Thymus (tissue), 14 donors: ENCODE results near the gene SAMD3. TPM values are rescaled to one million over a fixed set of nuclear protein-coding genes. Genes with fewer than 3 reads are reported as not detected.
"Not testable (repeated sequence)": the region's sequence is repeated elsewhere in the genome, so short reads cannot be mapped to it uniquely, and the experiment has no call there.

Source experiments
- DNase-seq, 9 donors: peaks; one replicate each; pipeline ENCODE4 v3.0.0-alpha.2; 2013; ENCODE audit warnings: low spot score in 9 of 9, low read depth in 6 of 9, missing footprints in 1 of 9
- H3K27ac ChIP-seq, 2 donors: one replicate each; pipeline ENCODE4 v1.5.1; 2013; ENCODE audit warnings: control low read depth in 1 of 2, low read depth in 1 of 2, low read length in 1 of 2, mild to moderate bottlenecking in 1 of 2, moderate library complexity in 1 of 2
- H3K27me3 ChIP-seq, 2 donors: one replicate each; pipeline ENCODE4 v1.5.1; 2013; ENCODE audit warnings: low read length in 1 of 2; ENCODE audit not compliant: control insufficient read depth in 2 of 2, insufficient read depth in 1 of 2
- H3K36me3 ChIP-seq, 2 donors: one replicate each; pipeline ENCODE4 v1.5.1; 2013; ENCODE audit warnings: low read length in 1 of 2, mild to moderate bottlenecking in 1 of 2, moderate library complexity in 1 of 2; ENCODE audit not compliant: control insufficient read depth in 2 of 2, insufficient read depth in 2 of 2
- H3K4me1 ChIP-seq, 2 donors: one replicate each; pipeline ENCODE4 v1.5.1; 2013; ENCODE audit warnings: low read length in 2 of 2; ENCODE audit not compliant: control insufficient read depth in 2 of 2, insufficient read depth in 2 of 2
- H3K4me3 ChIP-seq, 2 donors: one replicate each; pipeline ENCODE4 v1.5.1; 2013; ENCODE audit warnings: low read length in 2 of 2, control low read depth in 1 of 2, mild to moderate bottlenecking in 1 of 2
- H3K9me3 ChIP-seq, 2 donors: one replicate each; pipeline ENCODE4 v1.5.1; 2013; ENCODE audit warnings: low read length in 1 of 2, mild to moderate bottlenecking in 1 of 2; ENCODE audit not compliant: control insufficient read depth in 2 of 2, insufficient read depth in 1 of 2
- WGBS: extraction: QIAGEN DNeasy Blood & Tissue Kit; methylation state at CpG from one replicate; pipeline ENCODE4 v1.1.7; 2013; 5-methylcytosine and 5-hydroxymethylcytosine counted together
- long read RNA-seq, 10 donors: transcript quantifications; one replicate each; lab custom pipeline, GENCODE V29; 2026
- polyA plus RNA-seq: library from polyadenylated mRNA; stranded (reverse); fragments of 200-250 nt; gene quantifications from one replicate; pipeline ENCODE4 v1.2.3, GENCODE V29; 2013
- total RNA-seq: library from RNA; stranded (reverse); fragments of 120-200 nt; gene quantifications from one replicate; pipeline ENCODE4 v1.2.4, GENCODE V29; 2013
- donor health status: healthy.

Gene SAMD3, protein sequence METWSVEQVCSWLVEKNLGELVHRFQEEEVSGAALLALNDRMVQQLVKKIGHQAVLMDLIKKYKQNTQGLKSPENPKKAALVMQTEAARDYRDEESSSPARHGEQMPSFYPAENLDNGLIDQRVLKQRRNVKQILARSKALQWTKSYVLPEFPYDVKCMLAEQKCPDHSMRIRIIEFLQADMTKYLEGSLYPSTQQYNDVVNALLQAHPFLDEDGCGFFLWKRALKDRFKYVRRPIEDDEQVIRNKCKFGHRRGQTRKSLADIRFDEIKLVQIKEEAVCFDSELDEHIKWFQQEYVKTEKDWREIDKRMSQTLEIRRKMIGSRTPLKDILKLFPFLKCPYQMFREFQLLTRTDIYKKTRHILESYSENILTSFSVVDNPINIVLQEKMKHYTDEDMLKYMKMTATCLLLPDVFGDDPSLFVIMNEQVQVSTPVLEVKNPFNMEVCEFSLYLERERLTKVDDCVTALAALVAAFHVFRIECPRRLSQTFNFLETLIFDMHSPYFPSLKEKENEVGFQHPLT
- total RNA-seq (23.9 TPM), polyA plus RNA-seq (9.6 TPM)
- long read RNA-seq, donor 1: 0 reads
- long read RNA-seq, donor 2: 0 reads
- long read RNA-seq, donor 3: 0 reads
- long read RNA-seq, donor 4: 0 reads
- long read RNA-seq, donor 5: 0 reads
- long read RNA-seq, donor 6: 0 reads
- long read RNA-seq, donor 7: 0 reads
- long read RNA-seq, donor 8: 0 reads
- long read RNA-seq, donor 9: 0 reads
- long read RNA-seq, donor 10: 0 reads

DNA sequence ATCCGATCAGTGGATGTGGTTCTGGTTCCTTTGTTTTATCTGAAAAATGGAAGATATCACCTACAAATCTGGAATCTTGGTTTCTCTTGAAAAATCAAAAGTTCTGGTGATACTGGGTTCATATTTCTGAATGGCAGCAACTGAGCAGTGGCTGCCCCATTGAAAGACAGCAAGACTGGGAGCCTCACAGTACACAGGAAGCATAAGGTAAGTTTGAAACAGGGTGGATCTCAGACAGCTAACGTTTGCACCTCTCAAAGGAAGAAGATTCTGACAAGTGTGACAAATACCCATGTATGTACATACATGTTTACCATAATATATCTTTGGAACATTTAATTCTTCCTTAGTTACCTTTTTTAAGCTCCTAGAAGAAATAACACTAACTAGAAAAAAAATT, at the start of gene SAMD3:
TSS of gene SAMD3 (minus strand) at position 177 of the 400 bp plus-strand sequence. CDS start 7,678 bp downstream, outside the sequence.
- WGBS: 77% methylated on average over 2 of the region's 2 CpGs
- H3K27me3 ChIP-seq: no peaks in the 10 kb centered on the region
- H3K4me1 ChIP-seq: no peaks in the 10 kb centered on the region
- H3K9me3 ChIP-seq: no peaks in the 10 kb centered on the region
- no peak within 1 kb of the TSS for H3K27ac ChIP-seq
- H3K4me3 ChIP-seq: no peak within 1 kb of the TSS
- H3K36me3 ChIP-seq: no peaks in the 10 kb centered on the region
- DNase-seq: peak in 3 of 9 donors; percentile 19 to 50 (median 19)

DNA sequence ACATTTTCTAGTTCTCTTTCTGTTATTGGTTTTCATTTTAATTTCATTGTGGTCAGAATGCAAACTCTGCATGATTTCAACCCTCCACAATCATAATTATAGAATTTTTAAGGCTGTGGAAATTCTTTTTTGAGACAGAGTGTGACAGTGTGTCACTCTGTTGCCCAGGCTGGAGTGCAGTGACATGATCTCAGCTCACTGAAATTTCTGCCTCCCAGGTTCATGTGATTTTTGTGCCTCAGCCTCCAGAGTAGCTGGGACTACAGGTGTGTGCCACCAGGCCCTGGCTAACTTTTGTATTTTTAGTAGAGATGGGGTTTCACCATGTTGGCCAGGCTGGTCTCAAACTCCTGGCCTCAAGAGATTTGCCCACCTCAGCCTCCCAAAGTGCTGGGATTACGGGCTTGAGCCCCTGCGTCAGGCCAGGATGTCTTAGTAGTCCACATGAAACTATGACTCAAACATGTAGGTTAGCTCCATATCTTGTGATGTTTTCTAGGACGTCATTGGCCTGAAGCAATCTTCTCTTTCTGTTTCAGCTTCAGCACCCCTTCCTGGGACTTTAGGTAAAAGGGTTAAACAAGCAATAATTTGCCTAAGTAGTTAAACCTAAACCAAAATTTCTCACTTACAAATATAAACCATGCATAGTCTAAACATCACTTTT, 47.4 kb upstream of the SAMD3 start:
- Histone ChIP-seq H3K27ac (no peak overlapping the region), H3K9me3 (no peaks in the 10 kb centered on the region), H3K27me3 (no peaks in the 10 kb centered on the region), H3K4me3 (no peak overlapping the region), H3K4me1 (no peaks in the 10 kb centered on the region), H3K36me3 (no peaks in the 10 kb centered on the region)
- WGBS: 94% methylated on average over 3 of the region's 3 CpGs
- DNase-seq: no peak

GRCh38 chr6:130265553-130265952, 42.8 kb upstream of the SAMD3 start:
- H3K4me1 ChIP-seq, H3K27me3 ChIP-seq, H3K27ac ChIP-seq, H3K36me3 ChIP-seq, DNase-seq, H3K4me3 ChIP-seq, H3K9me3 ChIP-seq: not testable (repeated sequence)
- 71% methylated on average over 2 of the region's 2 CpGs for WGBS

- Histone ChIP-seq H3K4me3 (no peak overlapping the region), H3K4me1 (no peaks in the 10 kb centered on the region), H3K27me3 (no peaks in the 10 kb centered on the region), H3K9me3 (peaks cover 0 to 5% of the 10 kb centered on the region in 2 donors), H3K36me3 (no peaks in the 10 kb centered on the region), H3K27ac (no peak overlapping the region)
- WGBS: 95% methylated on average over 2 of the region's 2 CpGs
- DNase-seq: no peak
Observed at GRCh38 chr6:130262008-130262407, 39.3 kb upstream of the SAMD3 start.

- 94% methylated on average over 3 of the region's 3 CpGs for WGBS
- not testable (repeated sequence) for H3K27me3 ChIP-seq, H3K27ac ChIP-seq, H3K4me3 ChIP-seq, DNase-seq, H3K4me1 ChIP-seq, H3K36me3 ChIP-seq, H3K9me3 ChIP-seq
Observed at GRCh38 chr6:130261558-130261957, 38.8 kb upstream of the SAMD3 start.

GRCh38 chr6:130260614-130261241, 38.0 kb upstream of the SAMD3 start:
- not testable (repeated sequence) for H3K36me3 ChIP-seq, H3K27ac ChIP-seq, H3K4me3 ChIP-seq, DNase-seq, H3K27me3 ChIP-seq, H3K9me3 ChIP-seq, H3K4me1 ChIP-seq
- WGBS: 94% methylated on average over 15 of the region's 15 CpGs

DNA sequence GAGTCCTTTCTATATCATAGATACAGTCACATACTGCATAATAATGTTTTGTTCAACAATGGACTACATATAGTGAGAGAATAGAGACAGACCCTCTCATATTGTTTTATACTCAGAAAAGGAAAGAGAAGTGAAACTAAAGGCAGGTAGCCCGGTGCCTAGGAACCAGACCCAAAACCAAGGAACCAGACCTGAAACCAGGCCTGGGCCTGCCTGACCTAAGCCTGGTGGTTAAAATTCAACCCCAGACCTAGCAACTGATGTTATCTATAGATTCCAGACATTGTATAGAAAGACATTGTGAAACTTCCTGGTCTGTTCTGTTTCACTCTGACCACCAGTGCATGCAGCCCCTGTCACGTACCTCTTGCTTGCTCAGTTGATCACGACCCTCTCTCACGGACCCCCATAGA, 37.3 kb upstream of the SAMD3 start:
- not testable (repeated sequence) for H3K27me3 ChIP-seq, H3K36me3 ChIP-seq, H3K27ac ChIP-seq, H3K9me3 ChIP-seq, H3K4me3 ChIP-seq, DNase-seq, H3K4me1 ChIP-seq
- WGBS: 80% methylated on average over 4 of the region's 4 CpGs

GRCh38 chr6:130259557-130259956, 36.8 kb upstream of the SAMD3 start:
- WGBS: 94% methylated on average over 2 of the region's 2 CpGs
- Histone ChIP-seq H3K4me3 (no peak overlapping the region), H3K27ac (no peak overlapping the region), H3K27me3 (no peaks in the 10 kb centered on the region), H3K9me3 (peaks cover 0 to 5% of the 10 kb centered on the region in 2 donors), H3K4me1 (no peaks in the 10 kb centered on the region), H3K36me3 (no peaks in the 10 kb centered on the region)
- DNase-seq: no peak
